Fibroblast of gingiva (primary cell): ENCODE measurements around the gene AKT1.

ENCODE experiments used
- DNase-seq: peaks from one replicate; pipeline ENCODE4 v3.0.0-alpha.2; 2011; ENCODE audit warnings: low read depth

The AKT1 gene

GRCh38 chr14:104786091-104786586 lies 9.4 kb downstream of the AKT1 start:
- no peak for DNase-seq

- no peak for DNase-seq
Measured at GRCh38 chr14:104785708-104786080, 9.9 kb downstream of the AKT1 start.

- no peak for DNase-seq
Measured at GRCh38 chr14:104784846-104785707, 10.5 kb downstream of the AKT1 start.

- DNase-seq, result no peak
Measured at GRCh38 chr14:104784218-104784568, 11.4 kb downstream of the AKT1 start.

- DNase-seq, result no peak
Measured at GRCh38 chr14:104783484-104784217, 11.9 kb downstream of the AKT1 start.

GRCh38 chr14:104782808-104783139 lies 12.8 kb downstream of the AKT1 start:
- no peak for DNase-seq

- no peak for DNase-seq
Measured at GRCh38 chr14:104782086-104782807, 13.3 kb downstream of the AKT1 start.

- DNase-seq, result no peak
Measured at GRCh38 chr14:104781271-104782077, 14.1 kb downstream of the AKT1 start.

GRCh38 chr14:104780513-104781030 lies 15.0 kb downstream of the AKT1 start:
- no peak for DNase-seq

- no peak for DNase-seq
Measured at GRCh38 chr14:104779776-104780512, 15.6 kb downstream of the AKT1 start.

GRCh38 chr14:104778694-104779331 lies 16.7 kb downstream of the AKT1 start:
- DNase-seq, result no peak

GRCh38 chr14:104777808-104778249 lies 17.7 kb downstream of the AKT1 start:
- DNase-seq, result no peak

GRCh38 chr14:104776961-104777807 lies 18.4 kb downstream of the AKT1 start:
- no peak for DNase-seq

GRCh38 chr14:104776481-104776880 lies 19.1 kb downstream of the AKT1 start:
- no peak for DNase-seq

GRCh38 chr14:104775073-104775489 lies 20.5 kb downstream of the AKT1 start:
- no peak for DNase-seq

- no peak for DNase-seq
Measured at GRCh38 chr14:104774453-104775072, 21.0 kb downstream of the AKT1 start.

GRCh38 chr14:104773505-104774452 lies 21.8 kb downstream of the AKT1 start:
- no peak for DNase-seq
